Neural cell (in vitro differentiated cells): ENCODE data around the gene CIART. TPM values are rescaled to one million over a fixed set of nuclear protein-coding genes. Genes with fewer than 3 reads are reported as not detected.

Experiments used
- H2AFZ ChIP-seq: fragments of 200-600, 300-800 bp; sonication (generic), shearing (Covaris generic); 2 replicates; pipeline ENCODE4 v1.6.0; 2014; ENCODE audit warnings: low read depth, mild to moderate bottlenecking, antibody characterized with exemption, low read length, moderate library complexity
- H3F3A ChIP-seq: fragments of 200-600 bp; shearing (Covaris generic); 2 replicates; pipeline ENCODE4 v1.6.1; 2016; ENCODE audit warnings: mild to moderate bottlenecking, moderate library complexity, mixed read lengths, antibody characterized with exemption, low read length; ENCODE audit not compliant: insufficient read depth, poor library complexity, severe bottlenecking
- H3K27ac ChIP-seq: fragments of 200-600, 300-800 bp; sonication (generic), shearing (Covaris generic); 2 replicates; pipeline ENCODE4 v1.5.1; 2014; ENCODE audit warnings: mild to moderate bottlenecking, low read length, moderate library complexity
- H3K27me3 ChIP-seq: fragments of 300-800, 200-600 bp; sonication (generic), shearing (Covaris generic); 2 replicates; pipeline ENCODE4 v1.6.0; 2014; ENCODE audit warnings: mild to moderate bottlenecking, low read depth, low read length, moderate library complexity; ENCODE audit not compliant: insufficient read depth
- H3K36me3 ChIP-seq: fragments of 300-800, 200-600 bp; sonication (generic), shearing (Covaris generic); 2 replicates; pipeline ENCODE4 v1.5.1; 2014; ENCODE audit warnings: mild to moderate bottlenecking, antibody characterized with exemption, low read length, moderate library complexity; ENCODE audit not compliant: insufficient read depth
- H3K4me2 ChIP-seq: fragments of 300-800, 200-600 bp; sonication (generic), shearing (Covaris generic); 2 replicates; pipeline ENCODE4 v1.6.0; 2014; ENCODE audit warnings: mild to moderate bottlenecking, low read length
- H3K4me3 ChIP-seq: fragments of 300-800, 200-600 bp; sonication (generic), shearing (Covaris generic); 2 replicates; pipeline ENCODE4 v1.5.1; 2014; ENCODE audit warnings: mild to moderate bottlenecking, low read length, moderate library complexity
- H3K79me2 ChIP-seq: fragments of 200-600 bp; shearing (Covaris generic); replicated peaks from 2 replicates; pipeline ENCODE4 v1.6.0; 2014; ENCODE audit warnings: mild to moderate bottlenecking, low read length, moderate library complexity; ENCODE audit not compliant: insufficient read depth
- H3K9ac ChIP-seq: fragments of 300-800, 200-600 bp; sonication (generic), shearing (Covaris generic); 2 replicates; pipeline ENCODE4 v1.6.1; 2016; ENCODE audit warnings: mild to moderate bottlenecking, low read length, mixed read lengths
- H3K9me2 ChIP-seq: fragments of 200-600 bp; shearing (Covaris generic); 2 replicates; pipeline ENCODE4 v1.6.1; 2016; ENCODE audit warnings: mild to moderate bottlenecking, low read length, mixed read lengths; ENCODE audit not compliant: insufficient read depth
- H3K9me3 ChIP-seq: fragments of 200-600, 300-800 bp; sonication (generic), shearing (Covaris generic); 2 replicates; pipeline ENCODE4 v1.6.1; 2016; ENCODE audit warnings: mild to moderate bottlenecking, mixed run types, low read length, moderate library complexity, mixed read lengths
- H4K20me1 ChIP-seq: fragments of 200-600 bp; shearing (Covaris generic); 2 replicates; pipeline ENCODE4 v1.6.1; 2016; ENCODE audit warnings: mild to moderate bottlenecking, mixed run types; ENCODE audit not compliant: insufficient read depth
- EP300 ChIP-seq: fragments of 450-650 bp; conservative IDR thresholded peaks from 2 replicates; pipeline ENCODE4 v1.6.1; 2014; ENCODE audit warnings: antibody characterized with exemption, mild to moderate bottlenecking, moderate library complexity; ENCODE audit not compliant: poor library complexity, severe bottlenecking
- EZH2 ChIP-seq: fragments of 200-600, 300-800 bp; shearing (Covaris generic), sonication (generic); IDR thresholded peaks from 2 replicates; pipeline ENCODE4 v1.6.1; 2014; ENCODE audit warnings: antibody characterized with exemption, low read length, borderline replicate concordance, mild to moderate bottlenecking; ENCODE audit not compliant: insufficient read depth, poor library complexity, severe bottlenecking
- MXI1 ChIP-seq: fragments of 450-650 bp; conservative IDR thresholded peaks from 2 replicates; pipeline ENCODE4 v1.6.1; 2014; ENCODE audit warnings: antibody characterized with exemption, mild to moderate bottlenecking; ENCODE audit not compliant: poor library complexity, severe bottlenecking
- POLR2AphosphoS5 ChIP-seq: IDR thresholded peaks from 2 replicates; pipeline ENCODE4 v1.6.1; 2012
- RAD21 ChIP-seq: fragments of 450-650 bp; conservative IDR thresholded peaks from 2 replicates; pipeline ENCODE4 v1.6.1; 2014; ENCODE audit warnings: antibody characterized with exemption, mild to moderate bottlenecking, moderate library complexity
- SMC3 ChIP-seq: fragments of 450-650 bp; conservative IDR thresholded peaks from 2 replicates; pipeline ENCODE4 v1.6.1; 2014; ENCODE audit warnings: antibody characterized with exemption, mild to moderate bottlenecking, moderate library complexity; ENCODE audit not compliant: poor library complexity
- TAF1 ChIP-seq: IDR thresholded peaks from 2 replicates; pipeline ENCODE4 v1.6.1; 2012; ENCODE audit warnings: low read depth
- polyA plus RNA-seq: library from polyadenylated mRNA; depleted of rRNA; stranded (reverse); fragments of >200 nt; gene quantifications from 2 replicates; pipeline ENCODE4 v1.2.3, GENCODE V29; 2014
- TF ChIP-seq, protein P1 (sequence below): fragments of 450-650 bp; IDR thresholded peaks from 2 replicates; pipeline ENCODE4 v1.5.1; 2014; ENCODE audit warnings: antibody characterized with exemption, mild to moderate bottlenecking, moderate library complexity; ENCODE audit not compliant: poor library complexity, severe bottlenecking
- TF ChIP-seq, protein P2 (sequence below): IDR thresholded peaks from 2 replicates; pipeline ENCODE4 v1.6.1; 2012; ENCODE audit warnings: borderline replicate concordance

Gene CIART
- polyA plus RNA-seq, 1 donor from 2014 or later, result 7.3 TPM

DNA sequence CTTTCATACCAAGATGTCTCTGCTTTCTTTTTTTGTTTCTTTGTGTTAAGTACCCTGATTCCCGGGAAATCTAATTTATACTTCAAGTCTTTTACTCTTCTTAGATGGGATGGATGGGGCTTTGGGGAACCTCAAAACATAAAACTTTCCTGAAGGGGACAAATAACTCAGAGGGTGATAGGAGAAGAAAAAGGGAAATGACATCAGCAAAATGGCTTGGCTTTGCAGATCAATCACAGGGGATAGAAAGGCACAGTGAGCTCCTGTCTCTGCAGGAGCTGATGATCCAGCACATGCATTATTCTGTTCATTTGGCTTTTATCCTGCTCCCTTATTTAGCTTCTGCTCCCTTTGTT lies 26.2 kb upstream of the CIART start:
- H3K36me3 ChIP-seq, result no peaks in the 10 kb centered on the region
- H3K4me3 ChIP-seq, result peak overlapping the region; percentile 35
- H3K27me3 ChIP-seq, result no peaks in the 10 kb centered on the region
- H2AFZ ChIP-seq, result no peak overlapping the region
- no peaks in the 10 kb centered on the region for H3F3A ChIP-seq
- H3K4me2 ChIP-seq, result peak overlapping the region; percentile 45
- no peaks in the 10 kb centered on the region for H4K20me1 ChIP-seq
- peak overlapping the region; percentile 37 for H3K9ac ChIP-seq
- H3K79me2 ChIP-seq, result no peaks in the 10 kb centered on the region
- no peaks in the 10 kb centered on the region for H3K9me2 ChIP-seq
- H3K27ac ChIP-seq, result peak overlapping the region; percentile 60
- TF ChIP-seq SMC3, result no peak
- no peak for TF ChIP-seq RAD21
- TF ChIP-seq, protein P1, sequence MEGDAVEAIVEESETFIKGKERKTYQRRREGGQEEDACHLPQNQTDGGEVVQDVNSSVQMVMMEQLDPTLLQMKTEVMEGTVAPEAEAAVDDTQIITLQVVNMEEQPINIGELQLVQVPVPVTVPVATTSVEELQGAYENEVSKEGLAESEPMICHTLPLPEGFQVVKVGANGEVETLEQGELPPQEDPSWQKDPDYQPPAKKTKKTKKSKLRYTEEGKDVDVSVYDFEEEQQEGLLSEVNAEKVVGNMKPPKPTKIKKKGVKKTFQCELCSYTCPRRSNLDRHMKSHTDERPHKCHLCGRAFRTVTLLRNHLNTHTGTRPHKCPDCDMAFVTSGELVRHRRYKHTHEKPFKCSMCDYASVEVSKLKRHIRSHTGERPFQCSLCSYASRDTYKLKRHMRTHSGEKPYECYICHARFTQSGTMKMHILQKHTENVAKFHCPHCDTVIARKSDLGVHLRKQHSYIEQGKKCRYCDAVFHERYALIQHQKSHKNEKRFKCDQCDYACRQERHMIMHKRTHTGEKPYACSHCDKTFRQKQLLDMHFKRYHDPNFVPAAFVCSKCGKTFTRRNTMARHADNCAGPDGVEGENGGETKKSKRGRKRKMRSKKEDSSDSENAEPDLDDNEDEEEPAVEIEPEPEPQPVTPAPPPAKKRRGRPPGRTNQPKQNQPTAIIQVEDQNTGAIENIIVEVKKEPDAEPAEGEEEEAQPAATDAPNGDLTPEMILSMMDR, result no peak
- TF ChIP-seq MXI1, result no peak
- TF ChIP-seq EZH2, result no peak
- TF ChIP-seq, protein P2, sequence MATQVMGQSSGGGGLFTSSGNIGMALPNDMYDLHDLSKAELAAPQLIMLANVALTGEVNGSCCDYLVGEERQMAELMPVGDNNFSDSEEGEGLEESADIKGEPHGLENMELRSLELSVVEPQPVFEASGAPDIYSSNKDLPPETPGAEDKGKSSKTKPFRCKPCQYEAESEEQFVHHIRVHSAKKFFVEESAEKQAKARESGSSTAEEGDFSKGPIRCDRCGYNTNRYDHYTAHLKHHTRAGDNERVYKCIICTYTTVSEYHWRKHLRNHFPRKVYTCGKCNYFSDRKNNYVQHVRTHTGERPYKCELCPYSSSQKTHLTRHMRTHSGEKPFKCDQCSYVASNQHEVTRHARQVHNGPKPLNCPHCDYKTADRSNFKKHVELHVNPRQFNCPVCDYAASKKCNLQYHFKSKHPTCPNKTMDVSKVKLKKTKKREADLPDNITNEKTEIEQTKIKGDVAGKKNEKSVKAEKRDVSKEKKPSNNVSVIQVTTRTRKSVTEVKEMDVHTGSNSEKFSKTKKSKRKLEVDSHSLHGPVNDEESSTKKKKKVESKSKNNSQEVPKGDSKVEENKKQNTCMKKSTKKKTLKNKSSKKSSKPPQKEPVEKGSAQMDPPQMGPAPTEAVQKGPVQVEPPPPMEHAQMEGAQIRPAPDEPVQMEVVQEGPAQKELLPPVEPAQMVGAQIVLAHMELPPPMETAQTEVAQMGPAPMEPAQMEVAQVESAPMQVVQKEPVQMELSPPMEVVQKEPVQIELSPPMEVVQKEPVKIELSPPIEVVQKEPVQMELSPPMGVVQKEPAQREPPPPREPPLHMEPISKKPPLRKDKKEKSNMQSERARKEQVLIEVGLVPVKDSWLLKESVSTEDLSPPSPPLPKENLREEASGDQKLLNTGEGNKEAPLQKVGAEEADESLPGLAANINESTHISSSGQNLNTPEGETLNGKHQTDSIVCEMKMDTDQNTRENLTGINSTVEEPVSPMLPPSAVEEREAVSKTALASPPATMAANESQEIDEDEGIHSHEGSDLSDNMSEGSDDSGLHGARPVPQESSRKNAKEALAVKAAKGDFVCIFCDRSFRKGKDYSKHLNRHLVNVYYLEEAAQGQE, result no peak
- no peak for TF ChIP-seq TAF1
- TF ChIP-seq EP300, result no peak
- TF ChIP-seq POLR2AphosphoS5, result no peak
- H3K9me3 ChIP-seq, result no peaks in the 10 kb centered on the region

DNA sequence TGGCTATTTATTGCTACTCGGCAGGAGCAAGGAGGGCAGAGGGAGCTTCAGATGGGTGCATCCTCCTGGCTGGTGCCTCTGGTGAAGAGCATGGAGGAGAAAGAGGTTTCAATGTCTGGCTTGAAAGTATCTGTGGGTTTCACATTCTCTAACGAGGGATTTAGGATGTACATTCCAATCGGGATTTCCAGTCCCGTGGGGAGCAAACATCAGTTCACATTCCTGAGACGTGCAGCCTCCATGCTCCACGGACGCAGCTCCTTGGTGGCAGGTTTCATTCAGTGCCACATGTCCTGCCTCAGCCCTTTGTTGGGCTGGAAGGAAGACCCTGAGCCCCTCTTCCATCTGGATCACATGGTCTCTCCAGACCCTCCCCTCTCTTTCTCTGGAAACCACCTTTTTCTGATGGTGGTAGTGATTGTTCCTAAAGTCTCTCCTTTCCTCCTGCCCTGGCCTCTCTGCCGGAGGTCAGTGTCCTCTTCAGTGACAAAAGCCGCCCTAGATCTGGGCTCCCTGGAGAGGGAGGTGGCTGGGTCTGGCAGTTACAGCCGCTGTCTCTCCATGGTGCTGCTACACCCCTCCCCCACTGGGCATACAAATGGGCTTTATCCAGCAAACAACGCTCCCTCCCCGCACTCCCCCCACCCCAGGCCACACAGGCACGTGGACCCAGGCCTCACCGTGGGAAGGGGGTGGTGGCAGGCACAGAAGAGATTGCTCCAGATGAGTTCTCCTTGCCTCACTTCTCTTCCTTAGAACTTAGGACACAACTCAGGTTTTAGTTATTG lies 25.6 kb upstream of the CIART start:
- Histone ChIP-seq H3K4me3 (peak overlapping the region; percentile 35), H3K27ac (peak overlapping the region; percentile 60), H3K36me3 (no peaks in the 10 kb centered on the region), H2AFZ (no peak overlapping the region), H3K9me3 (no peaks in the 10 kb centered on the region), H3K27me3 (no peaks in the 10 kb centered on the region), H4K20me1 (no peaks in the 10 kb centered on the region), H3K9me2 (no peaks in the 10 kb centered on the region), H3K79me2 (no peaks in the 10 kb centered on the region), H3K9ac (peak overlapping the region; percentile 37), H3K4me2 (no peak overlapping the region), H3F3A (no peaks in the 10 kb centered on the region)
- TF ChIP-seq, protein P1, result no peak
- peak; percentile 13 for TF ChIP-seq POLR2AphosphoS5
